DOHH2 (cell line): ENCODE results near the gene BTBD16.

Source experiments
- H3F3A ChIP-seq: fragments of 200-600 bp; sonication (generic), shearing (Covaris generic); 2 replicates; pipeline ENCODE4 v1.6.0; 2016; ENCODE audit warnings: antibody characterized with exemption, mild to moderate bottlenecking; ENCODE audit not compliant: control insufficient read depth, insufficient read depth
- H3K27ac ChIP-seq: fragments of 200-600 bp; sonication (generic); 2 replicates; pipeline ENCODE4 v1.5.1; 2014; ENCODE audit warnings: low read depth, mild to moderate bottlenecking, low read length, moderate library complexity
- H3K27me3 ChIP-seq: fragments of 200-600 bp; sonication (generic); 2 replicates; pipeline ENCODE4 v1.6.1; 2014; ENCODE audit warnings: mild to moderate bottlenecking, low read length, mixed read lengths; ENCODE audit not compliant: control insufficient read depth
- H3K36me3 ChIP-seq: fragments of 200-600 bp; sonication (generic); 2 replicates; pipeline ENCODE4 v1.6.1; 2014; ENCODE audit warnings: mild to moderate bottlenecking, low read length, moderate library complexity, mixed read lengths; ENCODE audit not compliant: control insufficient read depth
- H3K4me1 ChIP-seq: fragments of 200-600 bp; sonication (generic); 2 replicates; pipeline ENCODE4 v1.6.1; 2014; ENCODE audit warnings: mild to moderate bottlenecking, low read length, mixed read lengths; ENCODE audit not compliant: control insufficient read depth
- H3K4me2 ChIP-seq: fragments of 200-600 bp; sonication (generic); 2 replicates; pipeline ENCODE4 v1.6.0; 2014; ENCODE audit warnings: mild to moderate bottlenecking, low read length, moderate library complexity
- H3K4me3 ChIP-seq: fragments of 200-600 bp; sonication (generic); 2 replicates; pipeline ENCODE4 v1.5.1; 2014; ENCODE audit warnings: mild to moderate bottlenecking, low read length, mixed read lengths
- H3K79me2 ChIP-seq: fragments of 200-600 bp; sonication (generic); 2 replicates; pipeline ENCODE4 v1.6.1; 2014; ENCODE audit warnings: mild to moderate bottlenecking, low read length, mixed read lengths; ENCODE audit not compliant: control insufficient read depth
- H3K9me2 ChIP-seq: fragments of 200-600 bp; sonication (generic); replicated peaks from 2 replicates; pipeline ENCODE4 v1.6.1; 2014; ENCODE audit warnings: mild to moderate bottlenecking, low read length, mixed read lengths; ENCODE audit not compliant: control insufficient read depth
- H3K9me3 ChIP-seq: fragments of 200-600 bp; sonication (generic); 2 replicates; pipeline ENCODE4 v1.6.1; 2014; ENCODE audit warnings: antibody characterized with exemption, low read length, mixed read lengths; ENCODE audit not compliant: control insufficient read depth, insufficient read depth
- H4K20me1 ChIP-seq: fragments of 200-600 bp; sonication (generic); 2 replicates; pipeline ENCODE4 v1.6.0; 2014; ENCODE audit warnings: low read depth, mild to moderate bottlenecking, antibody characterized with exemption, low read length, moderate library complexity; ENCODE audit not compliant: control insufficient read depth, insufficient read depth
- EZH2phosphoT487 ChIP-seq: fragments of 200-600 bp; sonication (generic); IDR thresholded peaks from 2 replicates; pipeline ENCODE4 v1.6.1; 2017; ENCODE audit warnings: borderline replicate concordance, mild to moderate bottlenecking, antibody characterized with exemption, low read length, moderate library complexity, mixed read lengths
- TF ChIP-seq, protein P1 (sequence below): fragments of 200-600 bp; sonication (generic); IDR thresholded peaks from one replicate; pipeline ENCODE4 v1.5.1; 2014; ENCODE audit warnings: antibody characterized with exemption, mild to moderate bottlenecking, low read depth, low read length; ENCODE audit not compliant: poor library complexity, severe bottlenecking

The BTBD16 gene

DNA sequence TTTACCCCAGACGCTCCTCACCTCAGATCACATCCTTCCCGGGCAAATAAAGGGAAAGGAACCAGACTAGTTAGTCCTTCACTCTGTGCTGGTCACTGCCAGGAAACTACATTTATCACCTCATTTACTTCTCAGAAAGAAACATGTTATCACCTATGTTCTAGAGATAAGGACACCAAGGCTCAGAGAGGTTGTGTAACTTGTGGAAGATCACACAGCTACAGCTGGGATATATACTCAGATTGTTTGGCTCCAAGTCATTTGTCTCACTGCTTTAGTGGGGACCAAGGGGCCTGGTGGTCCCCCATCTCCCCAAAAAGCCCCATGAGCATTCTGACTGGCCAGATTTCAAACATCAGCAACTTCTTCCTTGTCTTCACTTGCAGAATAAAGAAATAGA lies 17.5 kb upstream of the BTBD16 start:
- Histone ChIP-seq H3K36me3 (no peaks in the 10 kb centered on the region), H3K4me3 (no peak overlapping the region), H3K79me2 (no peaks in the 10 kb centered on the region), H3K4me1 (no peaks in the 10 kb centered on the region), H3F3A (no peaks in the 10 kb centered on the region), H3K27me3 (no peaks in the 10 kb centered on the region), H3K4me2 (no peak overlapping the region), H4K20me1 (no peaks in the 10 kb centered on the region), H3K9me2 (no peaks in the 10 kb centered on the region), H3K27ac (no peak overlapping the region), H3K9me3 (no peaks in the 10 kb centered on the region)
- no peak for TF ChIP-seq EZH2phosphoT487

DNA sequence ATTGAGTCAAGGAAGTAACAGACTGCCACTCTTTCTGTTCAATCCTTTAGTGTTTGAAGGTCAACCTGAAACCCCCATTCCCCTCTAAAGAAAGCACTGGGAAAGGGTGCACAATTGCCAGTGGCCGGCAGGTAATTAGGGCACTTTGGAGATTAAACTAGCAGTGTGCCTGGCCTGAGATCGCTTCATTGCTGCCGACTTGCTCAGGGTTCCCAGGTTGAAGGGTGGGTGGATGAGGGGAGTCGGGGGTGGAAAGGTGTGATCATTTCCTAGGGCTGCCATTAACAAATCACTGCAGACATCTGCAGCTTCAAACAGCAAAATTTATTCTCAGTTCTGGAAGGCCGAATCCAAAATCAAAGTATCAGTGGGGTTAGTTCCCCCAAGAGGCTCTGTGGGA lies 16.3 kb upstream of the BTBD16 start:
- H3K79me2 ChIP-seq = no peaks in the 10 kb centered on the region
- no peaks in the 10 kb centered on the region for H4K20me1 ChIP-seq
- H3K4me2 ChIP-seq = no peak overlapping the region
- no peaks in the 10 kb centered on the region for H3K9me3 ChIP-seq
- H3K9me2 ChIP-seq = no peaks in the 10 kb centered on the region
- no peaks in the 10 kb centered on the region for H3K4me1 ChIP-seq
- H3K4me3 ChIP-seq = no peak overlapping the region
- TF ChIP-seq, protein P1, sequence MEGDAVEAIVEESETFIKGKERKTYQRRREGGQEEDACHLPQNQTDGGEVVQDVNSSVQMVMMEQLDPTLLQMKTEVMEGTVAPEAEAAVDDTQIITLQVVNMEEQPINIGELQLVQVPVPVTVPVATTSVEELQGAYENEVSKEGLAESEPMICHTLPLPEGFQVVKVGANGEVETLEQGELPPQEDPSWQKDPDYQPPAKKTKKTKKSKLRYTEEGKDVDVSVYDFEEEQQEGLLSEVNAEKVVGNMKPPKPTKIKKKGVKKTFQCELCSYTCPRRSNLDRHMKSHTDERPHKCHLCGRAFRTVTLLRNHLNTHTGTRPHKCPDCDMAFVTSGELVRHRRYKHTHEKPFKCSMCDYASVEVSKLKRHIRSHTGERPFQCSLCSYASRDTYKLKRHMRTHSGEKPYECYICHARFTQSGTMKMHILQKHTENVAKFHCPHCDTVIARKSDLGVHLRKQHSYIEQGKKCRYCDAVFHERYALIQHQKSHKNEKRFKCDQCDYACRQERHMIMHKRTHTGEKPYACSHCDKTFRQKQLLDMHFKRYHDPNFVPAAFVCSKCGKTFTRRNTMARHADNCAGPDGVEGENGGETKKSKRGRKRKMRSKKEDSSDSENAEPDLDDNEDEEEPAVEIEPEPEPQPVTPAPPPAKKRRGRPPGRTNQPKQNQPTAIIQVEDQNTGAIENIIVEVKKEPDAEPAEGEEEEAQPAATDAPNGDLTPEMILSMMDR = no peak
- no peak for TF ChIP-seq EZH2phosphoT487
- no peaks in the 10 kb centered on the region for H3K36me3 ChIP-seq
- H3K27ac ChIP-seq = no peak overlapping the region
- H3K27me3 ChIP-seq = no peaks in the 10 kb centered on the region
- H3F3A ChIP-seq = no peaks in the 10 kb centered on the region

DNA sequence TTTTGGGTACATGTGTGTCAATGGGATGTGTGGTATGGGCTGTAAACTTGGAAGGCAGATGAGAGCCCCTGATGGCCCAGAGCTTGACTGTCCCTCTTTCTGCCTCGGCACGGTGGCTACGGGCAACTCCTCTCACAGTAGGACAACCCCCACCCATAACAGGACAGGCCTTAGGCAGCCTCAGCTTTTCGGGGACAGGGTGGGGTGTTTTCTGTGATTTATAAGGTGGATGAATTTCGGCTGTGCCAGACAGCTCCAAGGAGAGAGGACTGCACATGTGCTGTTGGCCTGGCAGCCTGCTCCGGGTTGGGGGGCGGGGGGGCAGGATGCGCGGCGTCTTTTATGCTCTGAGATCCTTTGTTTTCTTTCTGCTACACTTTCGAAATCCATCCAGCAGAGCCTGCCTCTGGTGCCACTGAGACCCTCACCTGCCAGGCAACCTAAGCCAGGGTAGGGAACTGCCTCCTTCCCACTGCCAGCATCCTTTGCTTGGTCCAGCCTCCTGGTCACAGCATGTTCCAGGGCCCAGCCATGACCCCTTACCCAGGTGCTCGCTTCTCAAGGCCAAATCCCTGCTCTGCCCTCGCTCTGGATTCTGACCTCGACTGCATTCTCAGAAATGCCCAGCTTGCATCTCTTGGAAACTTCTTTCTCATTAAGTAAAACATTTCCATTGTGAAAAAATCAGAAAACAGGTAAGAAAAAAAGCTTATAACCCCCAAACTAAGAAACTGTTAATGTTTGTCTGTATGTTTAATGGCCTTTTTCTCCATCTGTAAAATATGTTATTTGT lies 15.4 kb upstream of the BTBD16 start:
- Histone ChIP-seq H3K9me3 (no peaks in the 10 kb centered on the region), H3K4me2 (no peak overlapping the region), H3K79me2 (no peaks in the 10 kb centered on the region), H3K36me3 (no peaks in the 10 kb centered on the region), H3K27me3 (no peaks in the 10 kb centered on the region), H3K4me1 (no peaks in the 10 kb centered on the region), H3K4me3 (no peak overlapping the region), H4K20me1 (no peaks in the 10 kb centered on the region), H3K27ac (no peak overlapping the region), H3F3A (no peaks in the 10 kb centered on the region), H3K9me2 (no peaks in the 10 kb centered on the region)
- TF ChIP-seq, protein P1 = no peak
- TF ChIP-seq EZH2phosphoT487 = no peak

DNA sequence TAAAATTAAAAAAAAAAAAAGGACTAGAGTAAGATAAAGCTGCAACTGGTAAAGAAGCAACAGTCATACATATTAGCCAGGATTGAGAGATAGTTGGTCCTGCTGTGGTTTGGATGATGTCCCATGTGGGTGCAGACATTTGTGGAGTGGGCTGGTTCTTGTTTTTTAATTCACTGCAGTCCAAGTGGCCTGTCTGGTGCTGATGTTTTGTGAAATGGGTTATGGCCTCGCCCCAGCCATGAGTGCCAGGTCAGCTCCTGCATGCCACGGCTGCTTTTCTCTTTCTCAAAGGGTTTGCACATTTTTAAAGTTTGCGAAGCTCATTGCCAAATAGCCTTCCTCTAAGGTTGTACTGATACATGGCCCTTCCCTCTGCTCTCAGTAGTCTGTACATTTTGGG lies 14.1 kb upstream of the BTBD16 start:
- no peak for TF ChIP-seq EZH2phosphoT487
- TF ChIP-seq, protein P1 = no peak
- Histone ChIP-seq H4K20me1 (no peaks in the 10 kb centered on the region), H3K9me2 (no peaks in the 10 kb centered on the region), H3K4me3 (no peak overlapping the region), H3K36me3 (no peaks in the 10 kb centered on the region), H3K4me1 (no peaks in the 10 kb centered on the region), H3K79me2 (no peaks in the 10 kb centered on the region), H3F3A (no peaks in the 10 kb centered on the region), H3K27ac (no peak overlapping the region), H3K27me3 (no peaks in the 10 kb centered on the region), H3K4me2 (no peak overlapping the region), H3K9me3 (0 out of 2 replicates have a peak, but pooled peaks cover 3% of the 10 kb centered on the region)
